Right atrium auricular region (tissue), 2 donors: ENCODE data around the gene OTOG. TPM values are rescaled to one million over a fixed set of nuclear protein-coding genes. Genes with fewer than 3 reads are reported as not detected.

ENCODE experiments used
- DNase-seq: peaks from one replicate; pipeline ENCODE4 v3.0.0-alpha.2; 2019; ENCODE audit warnings: low spot score
- H3K27ac ChIP-seq, 2 donors: fragments of 200-600 bp; sonication (generic); 1 replicate in 1 of 2; 2 replicates in 1 of 2; pipeline ENCODE4 v1.5.1; 2016 to 2019
- H3K27me3 ChIP-seq, 2 donors: fragments of 200-600 bp; sonication (generic); one replicate each; pipeline versions ENCODE4 v1.5.1 to v1.6.0; 2017 to 2019
- H3K36me3 ChIP-seq: fragments of 200-600 bp; sonication (generic); one replicate; pipeline ENCODE4 v1.5.1; 2016
- H3K4me1 ChIP-seq, 2 donors: fragments of 200-600 bp; sonication (generic); one replicate each; pipeline versions ENCODE4 v1.5.1 to v1.6.0; 2017 to 2019
- H3K4me3 ChIP-seq, 2 donors: fragments of 200-600 bp; sonication (generic); 1 replicate in 1 of 2; 2 replicates in 1 of 2; pipeline ENCODE4 v1.5.1; 2017 to 2019; ENCODE audit warnings: mild to moderate bottlenecking in 1 of 2, moderate library complexity in 1 of 2
- H3K9me3 ChIP-seq, 2 donors: fragments of 200-600 bp; sonication (generic); one replicate each; pipeline ENCODE4 v1.5.1; 2019
- total RNA-seq, 2 donors: library from RNA; depleted of rRNA; stranded (reverse); fragments of >200 nt; gene quantifications; one replicate each; pipeline ENCODE4 v1.1.0, GENCODE V29; 2016
- TF ChIP-seq, protein P1 (sequence below), 2 donors: fragments of 200-600 bp; sonication (generic); IDR thresholded peaks; one replicate each; pipeline ENCODE4 v1.5.1; 2019; ENCODE audit warnings: antibody characterized with exemption in 2 of 2

The OTOG gene
- total RNA-seq, 2 donors from 2014 or later = not detected

GRCh38 chr11:17526326-17526725 lies 20.7 kb upstream of the OTOG start:
- no peaks in the 10 kb centered on the region for H3K27me3 ChIP-seq
- H3K36me3 ChIP-seq = no peaks in the 10 kb centered on the region
- H3K4me3 ChIP-seq = no peak overlapping the region
- H3K27ac ChIP-seq = no peak overlapping the region
- peaks cover 0 to 27% of the 10 kb centered on the region in 2 donors for H3K4me1 ChIP-seq
- H3K9me3 ChIP-seq = no peaks in the 10 kb centered on the region
- TF ChIP-seq, protein P1, sequence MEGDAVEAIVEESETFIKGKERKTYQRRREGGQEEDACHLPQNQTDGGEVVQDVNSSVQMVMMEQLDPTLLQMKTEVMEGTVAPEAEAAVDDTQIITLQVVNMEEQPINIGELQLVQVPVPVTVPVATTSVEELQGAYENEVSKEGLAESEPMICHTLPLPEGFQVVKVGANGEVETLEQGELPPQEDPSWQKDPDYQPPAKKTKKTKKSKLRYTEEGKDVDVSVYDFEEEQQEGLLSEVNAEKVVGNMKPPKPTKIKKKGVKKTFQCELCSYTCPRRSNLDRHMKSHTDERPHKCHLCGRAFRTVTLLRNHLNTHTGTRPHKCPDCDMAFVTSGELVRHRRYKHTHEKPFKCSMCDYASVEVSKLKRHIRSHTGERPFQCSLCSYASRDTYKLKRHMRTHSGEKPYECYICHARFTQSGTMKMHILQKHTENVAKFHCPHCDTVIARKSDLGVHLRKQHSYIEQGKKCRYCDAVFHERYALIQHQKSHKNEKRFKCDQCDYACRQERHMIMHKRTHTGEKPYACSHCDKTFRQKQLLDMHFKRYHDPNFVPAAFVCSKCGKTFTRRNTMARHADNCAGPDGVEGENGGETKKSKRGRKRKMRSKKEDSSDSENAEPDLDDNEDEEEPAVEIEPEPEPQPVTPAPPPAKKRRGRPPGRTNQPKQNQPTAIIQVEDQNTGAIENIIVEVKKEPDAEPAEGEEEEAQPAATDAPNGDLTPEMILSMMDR (IDR thresholded peaks at IDR 0.05) = no peak
- DNase-seq = no peak

- Histone ChIP-seq H3K4me1 (peaks cover 0 to 34% of the 10 kb centered on the region in 2 donors), H3K27me3 (no peaks in the 10 kb centered on the region), H3K27ac (no peak overlapping the region), H3K36me3 (no peaks in the 10 kb centered on the region), H3K4me3 (no peak overlapping the region), H3K9me3 (no peaks in the 10 kb centered on the region)
- TF ChIP-seq, protein P1 (IDR thresholded peaks at IDR 0.05) = no peak
- DNase-seq = no peak
These were observed 20.0 kb upstream of the OTOG start for GRCh38 chr11:17526931-17527627.

DNA sequence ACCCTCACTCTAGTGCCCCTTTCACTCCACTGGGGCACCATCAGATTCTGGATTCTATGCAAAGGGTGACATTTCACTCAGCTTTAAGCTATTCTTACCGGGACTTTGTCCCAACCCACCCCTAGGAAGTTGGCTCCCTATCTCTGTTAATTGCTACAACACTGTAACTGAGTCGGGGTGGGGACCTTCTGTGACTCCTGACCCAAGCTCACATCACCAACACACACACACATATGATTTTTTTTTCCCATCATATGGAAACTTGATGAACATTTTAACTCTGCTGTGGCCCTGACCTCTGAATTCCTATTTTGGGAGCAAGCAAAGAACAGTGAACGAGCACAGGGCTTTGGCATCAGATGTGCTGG lies 19.4 kb upstream of the OTOG start:
- no peaks in the 10 kb centered on the region for H3K36me3 ChIP-seq

GRCh38 chr11:17528181-17528691 lies 18.8 kb upstream of the OTOG start:
- no peak for DNase-seq
- no peaks in the 10 kb centered on the region for H3K36me3 ChIP-seq
- TF ChIP-seq, protein P1 (IDR thresholded peaks at IDR 0.05) = peak; percentile 39 to 76
- peaks cover 0 to 39% of the 10 kb centered on the region in 2 donors for H3K4me1 ChIP-seq
- H3K27ac ChIP-seq = no peak overlapping the region
- H3K4me3 ChIP-seq = no peak overlapping the region
- H3K9me3 ChIP-seq = no peaks in the 10 kb centered on the region
- H3K27me3 ChIP-seq = no peaks in the 10 kb centered on the region

More for the DNA sequence above, 19.4 kb upstream of the OTOG start:
- Histone ChIP-seq H3K4me1 (peaks cover 0 to 39% of the 10 kb centered on the region in 2 donors), H3K27me3 (no peaks in the 10 kb centered on the region), H3K4me3 (no peak overlapping the region), H3K27ac (no peak overlapping the region), H3K9me3 (no peaks in the 10 kb centered on the region)
- TF ChIP-seq, protein P1 (IDR thresholded peaks at IDR 0.05) = no peak
- no peak for DNase-seq

GRCh38 chr11:17528906-17529843 lies 17.9 kb upstream of the OTOG start:
- TF ChIP-seq, protein P1 (IDR thresholded peaks at IDR 0.05) = no peak
- Histone ChIP-seq H3K27me3 (no peaks in the 10 kb centered on the region), H3K4me3 (no peak overlapping the region), H3K4me1 (peaks cover 0 to 39% of the 10 kb centered on the region in 2 donors), H3K9me3 (no peaks in the 10 kb centered on the region), H3K36me3 (no peaks in the 10 kb centered on the region), H3K27ac (no peak overlapping the region)
- DNase-seq = no peak
